HG03159 (cell line): ENCODE results near the gene EIF3K.
"Not testable (repeated sequence)": the region's sequence is repeated elsewhere in the genome, so short reads cannot be mapped to it uniquely, and the experiment has no call there.

Source experiments
- ATAC-seq: cut with Tn5 transposase; IDR thresholded peaks from one replicate; pipeline ENCODE4 v1.9.1; 2021; ENCODE audit warnings: mild to moderate bottlenecking, moderate library complexity; ENCODE audit not compliant: unreplicated experiment

Gene EIF3K

DNA sequence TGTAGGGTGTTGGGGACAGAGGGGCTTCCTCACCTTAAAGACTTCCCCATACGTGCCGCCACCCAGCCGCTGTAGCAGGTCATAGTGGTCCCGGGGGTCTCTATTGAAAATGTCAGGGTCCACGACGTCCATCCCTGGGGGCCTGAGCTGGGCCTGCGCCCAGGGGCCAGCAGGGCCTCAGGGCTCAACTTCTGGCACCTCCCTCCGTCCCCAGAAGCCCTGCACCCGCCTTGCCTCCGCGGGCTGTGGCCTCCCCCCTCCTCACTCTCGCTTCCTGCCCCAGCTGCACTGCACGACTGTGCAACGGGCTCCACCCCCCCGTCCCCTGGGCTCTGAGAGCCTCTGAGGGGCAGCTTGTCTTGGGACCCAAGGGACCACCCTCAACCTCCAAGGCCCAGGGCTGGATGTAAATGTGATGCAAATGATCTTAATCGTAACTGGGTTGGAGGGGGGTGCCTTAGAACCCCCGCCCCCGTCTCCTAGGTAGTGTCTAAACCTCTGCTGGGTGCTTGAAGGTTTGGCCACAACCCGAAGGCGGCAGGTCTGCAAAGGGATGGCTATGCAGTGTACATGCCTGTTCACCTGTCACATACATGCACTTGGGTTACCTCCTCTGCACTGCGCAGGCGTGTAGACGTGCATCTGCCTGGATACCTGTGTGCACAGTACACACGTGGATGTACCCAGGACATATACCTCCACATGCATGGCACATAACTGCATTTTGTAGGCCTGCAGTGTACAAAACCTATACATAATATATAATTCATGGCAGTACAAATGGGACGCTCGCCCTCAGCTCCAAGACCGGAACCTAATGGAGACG lies 1.0 kb upstream of the EIF3K start, which contains the start of gene MAP4K1:
MAP4K1 (minus strand) TSS at position 190 of the 826 bp plus-strand sequence; CDS start at position 132, 58 bp downstream.
- ATAC-seq, result peak; percentile 58

DNA sequence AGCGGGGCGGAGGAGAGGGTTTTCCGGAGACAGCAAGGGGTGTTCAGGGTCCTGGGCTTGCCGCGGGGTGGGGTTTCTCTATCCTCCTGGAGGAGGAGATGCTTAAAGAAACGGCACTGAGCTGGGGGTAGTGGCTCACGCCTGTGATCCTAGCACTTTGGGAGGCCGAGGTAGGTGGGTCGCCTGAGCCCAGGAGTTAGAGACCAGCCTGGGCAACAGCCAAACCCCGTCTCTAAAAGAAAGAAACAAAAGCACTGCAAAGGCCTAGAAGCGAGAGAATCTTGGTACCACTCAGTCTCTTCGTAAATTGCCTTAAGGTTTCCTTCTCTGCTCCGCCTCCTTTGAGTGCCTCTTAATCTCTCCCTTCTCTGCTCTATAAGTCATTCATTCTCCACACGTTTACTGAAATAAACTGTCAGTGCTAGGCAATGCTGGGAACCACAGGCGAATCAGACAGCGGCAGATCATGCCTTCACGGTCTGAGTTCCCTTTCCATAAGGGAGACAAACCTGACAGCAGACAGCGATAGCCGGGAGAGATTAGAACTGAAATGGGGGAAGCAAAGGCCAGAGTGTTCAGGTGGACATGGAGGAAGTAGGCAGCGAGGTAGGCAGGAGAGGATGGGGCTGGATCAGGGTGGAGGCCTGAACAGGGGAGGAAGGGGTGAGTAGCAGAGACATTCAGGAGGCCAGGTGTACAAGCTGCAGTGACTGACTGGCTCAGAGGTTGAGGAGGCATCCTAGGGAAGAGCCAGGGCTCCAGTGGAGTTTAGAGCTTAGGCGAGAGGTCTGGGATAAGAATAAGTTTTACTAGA lies 580 bp downstream of the EIF3K start:
- no peak for ATAC-seq

DNA sequence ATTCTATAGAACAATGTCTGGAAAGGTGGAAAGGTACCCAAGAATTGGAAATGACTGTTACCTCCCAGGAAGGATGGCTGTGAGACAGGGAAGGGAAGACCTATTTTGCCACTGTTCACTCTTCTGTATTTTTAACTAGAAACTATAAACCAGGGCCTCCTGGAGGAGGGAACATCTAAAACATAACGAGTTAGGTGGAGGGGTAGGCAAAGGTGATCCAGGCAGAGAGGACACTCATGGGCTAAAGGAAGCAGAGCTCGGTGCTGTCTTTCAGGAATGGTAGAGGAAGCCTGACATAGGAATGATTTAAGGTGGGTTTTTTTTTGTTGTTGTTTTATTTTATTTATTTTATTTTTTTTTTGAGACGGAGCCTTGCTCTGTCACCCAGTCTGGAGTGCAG lies 5.8 kb downstream of the EIF3K start:
- no peak for ATAC-seq

DNA sequence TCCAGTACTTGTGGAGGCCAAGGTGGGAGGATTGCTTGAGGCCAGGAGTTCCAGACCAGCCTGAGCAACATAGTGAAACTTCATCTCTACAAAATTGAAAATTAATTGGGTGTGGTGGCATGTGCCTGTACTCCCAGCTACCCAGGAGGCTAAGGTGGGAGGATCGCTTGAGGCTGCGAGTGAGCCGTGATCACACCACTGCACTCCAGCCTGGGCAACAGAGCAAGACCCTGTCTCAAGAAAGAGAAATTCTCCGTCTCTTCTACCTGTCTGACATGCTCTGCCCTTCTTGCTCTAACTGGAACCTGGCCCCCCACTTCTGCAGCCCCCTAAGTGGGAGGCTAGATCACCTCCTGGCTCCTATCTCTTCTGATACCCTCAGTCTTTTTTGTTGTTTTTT lies 7.4 kb downstream of the EIF3K start:
- no peak for ATAC-seq

DNA sequence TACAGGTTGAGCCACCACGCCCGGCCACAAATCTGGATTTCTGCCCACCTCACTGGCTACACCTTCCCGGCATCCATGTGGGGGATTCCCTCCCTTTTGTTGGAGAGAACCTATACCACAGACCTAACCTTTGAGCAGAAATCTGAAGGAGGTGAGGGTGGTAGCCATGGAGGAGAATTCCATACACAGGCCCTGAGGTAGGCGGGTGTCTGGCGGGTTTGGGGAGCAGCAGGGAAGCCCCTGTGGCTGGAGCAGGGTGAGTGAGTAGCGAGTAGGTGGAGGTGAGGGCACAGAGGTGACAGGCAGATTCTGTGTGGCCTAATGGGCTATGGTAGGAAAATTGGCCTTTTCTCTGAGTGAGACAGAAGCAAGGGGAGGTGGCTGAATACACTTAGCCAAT lies 10.6 kb downstream of the EIF3K start:
- ATAC-seq, result no peak

DNA sequence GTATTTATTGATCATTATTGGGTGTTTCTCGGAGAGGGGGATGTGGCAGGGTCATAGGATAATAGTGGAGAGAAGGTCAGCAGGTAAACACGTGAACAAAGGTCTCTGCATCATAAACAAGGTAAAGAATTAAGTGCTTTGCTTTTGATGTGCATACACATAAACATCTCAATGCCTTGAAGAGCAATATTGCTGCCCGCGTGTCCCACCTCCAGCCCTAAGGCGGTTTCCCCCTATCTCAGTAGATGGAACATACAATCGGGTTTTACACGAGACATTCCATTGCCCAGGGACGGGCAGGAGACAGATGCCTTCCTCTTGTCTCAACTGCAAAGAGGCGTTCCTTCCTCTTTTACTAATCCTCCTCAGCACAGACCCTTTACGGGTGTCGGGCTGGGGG lies 12.3 kb downstream of the EIF3K start:
- ATAC-seq, result not testable (repeated sequence)

DNA sequence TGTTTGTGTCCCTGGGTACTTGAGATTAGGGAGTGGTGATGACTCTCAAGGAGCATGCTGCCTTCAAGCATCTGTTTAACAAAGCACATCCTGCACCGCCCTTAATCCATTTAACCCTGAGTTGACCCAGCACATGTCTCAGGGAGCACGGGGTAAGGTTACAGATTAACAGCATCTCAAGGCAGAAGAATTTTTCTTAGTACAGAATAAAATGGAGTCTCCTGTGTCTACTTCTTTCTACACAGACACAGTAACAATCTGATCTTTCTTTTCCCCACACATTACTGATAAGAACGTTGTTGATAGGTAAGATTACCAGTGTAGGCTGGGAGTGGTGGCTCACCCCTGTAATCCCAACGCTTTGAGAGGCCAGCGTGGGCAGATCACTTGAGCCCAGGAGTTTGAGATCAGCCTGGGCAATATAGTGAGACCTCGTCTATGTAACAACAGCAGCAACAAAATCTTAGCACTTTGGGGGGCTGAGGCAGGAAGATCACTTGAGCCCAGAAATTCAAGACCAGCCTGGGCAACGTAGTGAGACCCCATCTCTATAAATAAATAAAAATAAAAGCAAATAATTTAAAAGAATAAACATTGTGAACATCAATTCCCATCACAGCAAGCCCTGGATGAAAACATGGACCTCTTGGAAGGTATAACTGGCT lies 13.0 kb downstream of the EIF3K start:
- not testable (repeated sequence) for ATAC-seq

DNA sequence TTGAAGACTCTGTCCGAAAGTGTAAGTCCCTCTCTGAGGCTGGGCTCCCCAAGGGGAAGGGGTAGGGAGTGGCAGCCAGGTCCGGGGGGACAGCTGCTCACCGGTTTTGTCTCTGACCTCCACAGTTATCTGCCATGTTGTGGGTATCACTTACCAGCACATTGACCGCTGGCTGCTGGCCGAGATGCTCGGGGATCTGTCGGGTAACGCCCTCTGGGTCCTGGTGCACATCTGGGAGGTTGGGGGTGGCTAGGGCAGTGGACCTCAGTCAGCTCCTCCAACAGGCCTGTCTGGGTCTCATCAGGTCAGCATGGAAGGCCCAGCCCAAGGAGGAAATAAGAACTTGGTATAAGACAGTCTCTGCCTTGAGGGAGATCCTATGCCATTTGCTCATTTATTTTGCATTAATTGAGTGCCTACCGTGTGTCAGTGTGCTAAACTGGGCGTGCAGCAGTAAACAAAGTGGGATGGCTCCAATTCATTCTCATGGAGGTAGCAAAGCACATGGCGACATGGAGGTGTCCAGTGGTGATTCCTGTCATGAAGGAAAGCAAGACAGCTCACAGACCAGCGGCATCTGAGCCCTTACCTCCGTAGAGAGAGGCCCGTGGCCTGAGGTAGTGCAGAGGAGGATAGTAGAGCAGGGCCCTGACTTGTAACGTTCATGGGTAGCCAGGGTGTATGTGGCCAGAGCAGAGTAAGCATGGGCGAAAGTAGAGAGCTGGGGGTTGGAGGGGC lies 13.7 kb downstream of the EIF3K start:
- ATAC-seq, result no peak

DNA sequence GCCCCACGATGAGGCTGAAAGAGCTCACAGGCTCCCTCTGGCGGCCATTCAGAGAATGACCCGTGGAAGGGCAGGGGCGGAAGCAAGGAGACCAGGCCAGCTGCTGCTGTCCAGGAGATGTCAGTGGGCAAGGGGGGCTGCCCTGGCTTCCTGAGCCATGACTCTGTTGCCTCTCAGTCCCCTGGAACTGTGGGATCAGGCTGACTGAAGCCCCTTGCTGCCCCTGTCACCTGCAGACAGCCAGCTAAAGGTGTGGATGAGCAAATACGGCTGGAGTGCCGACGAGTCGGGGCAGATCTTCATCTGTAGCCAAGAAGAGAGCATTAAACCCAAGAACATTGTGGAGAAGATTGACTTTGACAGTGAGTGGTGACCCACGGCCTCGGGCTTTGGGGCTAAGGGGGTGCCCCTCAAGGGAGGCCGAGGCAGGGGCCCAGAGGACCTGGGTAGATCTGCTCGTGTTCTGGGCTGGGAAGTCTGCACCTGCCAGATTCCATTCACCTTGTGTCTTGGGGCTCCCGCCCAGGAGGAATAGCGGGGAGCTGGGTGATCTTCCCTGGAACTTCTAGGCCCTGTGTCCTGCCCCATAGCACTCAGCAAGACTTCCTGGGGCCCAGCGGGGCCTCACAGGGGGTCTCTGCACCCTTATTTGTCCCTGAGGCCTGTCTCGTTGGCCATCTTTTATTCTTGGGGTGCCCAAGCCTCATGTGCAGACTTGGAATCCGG lies 15.9 kb downstream of the EIF3K start:
- ATAC-seq, result no peak

DNA sequence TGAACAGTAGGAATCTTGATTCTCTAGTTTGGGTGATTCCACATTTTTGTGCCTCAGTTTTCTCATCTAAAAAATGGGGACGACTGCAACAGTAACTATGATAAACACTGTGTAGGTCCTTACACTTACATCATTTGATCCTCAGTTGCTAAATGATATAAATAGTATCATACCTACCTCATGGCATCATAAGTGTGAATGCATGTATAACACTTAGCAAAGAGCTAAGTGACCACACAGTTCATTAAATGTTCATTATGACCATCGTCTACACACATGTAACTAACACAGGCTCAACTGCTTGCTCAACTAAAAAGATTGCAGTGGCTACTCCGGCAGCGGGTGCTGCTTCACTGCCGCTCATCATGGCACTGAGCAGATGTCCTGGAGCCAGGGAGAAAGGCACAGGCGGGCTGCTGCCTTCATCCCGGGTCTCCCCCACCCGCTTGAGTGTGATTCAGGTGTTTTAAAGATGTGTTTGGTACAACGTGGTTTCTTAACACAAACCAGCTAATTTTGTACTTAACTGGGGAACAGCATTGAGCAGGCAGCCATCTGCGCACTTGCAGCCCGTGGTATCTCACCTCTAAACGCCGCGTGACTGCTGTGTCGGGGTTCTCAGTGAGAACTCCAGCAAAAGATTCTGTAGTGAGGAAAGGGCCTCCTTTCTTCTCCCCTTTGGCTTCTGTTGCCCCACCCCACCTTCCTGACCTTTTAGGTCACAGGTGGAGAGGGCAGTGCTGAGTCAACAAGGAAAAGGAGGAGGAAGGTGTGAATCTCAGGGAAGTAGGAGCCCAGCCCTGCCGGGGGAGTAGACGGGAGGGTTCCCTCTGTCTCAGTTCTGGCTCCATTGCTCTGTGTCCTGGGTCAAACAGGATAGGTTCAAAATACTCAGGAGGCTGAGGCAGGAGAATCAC lies 16.8 kb downstream of the EIF3K start:
- no peak for ATAC-seq

DNA sequence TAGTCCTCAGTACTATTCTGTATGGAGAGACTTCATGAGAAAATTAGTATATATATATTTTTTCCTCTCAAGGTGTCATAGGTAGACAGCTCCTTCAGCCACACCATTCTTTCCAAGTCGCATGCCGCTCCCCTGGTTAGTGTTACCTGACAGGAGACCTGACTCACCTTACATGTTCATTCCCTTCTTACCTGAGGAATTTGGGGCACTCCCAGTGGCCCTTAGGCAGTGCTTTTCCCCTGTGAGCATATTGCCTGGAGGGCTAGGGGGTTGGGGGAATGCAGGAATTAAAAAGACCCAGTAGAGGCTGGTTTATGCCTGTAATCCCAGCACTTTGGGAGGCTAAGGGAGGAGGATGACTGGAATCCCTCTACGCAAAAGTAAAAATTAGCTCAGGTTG lies 19.5 kb downstream of the EIF3K start:
- ATAC-seq, result no peak

DNA sequence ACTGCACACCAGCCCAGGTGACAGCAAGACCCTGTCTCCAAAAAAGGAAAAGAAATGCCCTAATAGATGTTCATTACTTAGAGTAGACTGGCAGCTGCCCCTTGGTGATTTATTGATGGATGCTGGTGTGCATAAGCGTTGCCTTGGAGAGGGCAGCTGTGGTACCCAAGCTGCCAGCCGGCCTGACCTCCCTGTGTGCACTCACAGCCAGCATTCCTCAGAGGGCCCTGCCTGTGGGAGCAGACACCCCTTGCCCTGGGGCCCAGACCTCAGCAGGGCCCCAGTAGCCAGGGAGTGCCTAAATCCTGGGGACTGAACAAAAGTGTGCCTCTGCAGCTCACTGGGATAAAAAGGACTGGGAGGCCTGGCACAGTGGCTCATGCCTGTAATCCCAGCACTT lies 20.7 kb downstream of the EIF3K start:
- no peak for ATAC-seq

DNA sequence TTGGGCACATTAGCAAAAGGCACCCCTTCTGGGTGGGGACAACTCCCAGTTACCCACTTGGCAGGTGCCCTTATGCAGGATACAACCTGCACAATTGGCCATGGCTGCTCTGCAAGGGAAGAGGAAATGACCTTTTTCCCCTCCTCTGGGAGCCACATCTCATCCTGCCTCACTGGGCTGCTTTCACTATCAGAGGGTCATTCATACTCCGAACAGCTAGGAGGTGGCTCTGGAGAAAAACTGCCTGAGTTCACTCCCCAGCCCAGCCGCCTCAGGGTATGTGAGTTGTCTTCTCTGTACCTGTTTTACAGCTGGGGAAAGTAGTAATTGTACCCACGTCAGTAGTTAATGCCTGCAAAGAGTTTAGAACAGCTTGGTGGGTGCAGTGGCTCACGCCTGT lies 21.4 kb downstream of the EIF3K start:
- no peak for ATAC-seq

DNA sequence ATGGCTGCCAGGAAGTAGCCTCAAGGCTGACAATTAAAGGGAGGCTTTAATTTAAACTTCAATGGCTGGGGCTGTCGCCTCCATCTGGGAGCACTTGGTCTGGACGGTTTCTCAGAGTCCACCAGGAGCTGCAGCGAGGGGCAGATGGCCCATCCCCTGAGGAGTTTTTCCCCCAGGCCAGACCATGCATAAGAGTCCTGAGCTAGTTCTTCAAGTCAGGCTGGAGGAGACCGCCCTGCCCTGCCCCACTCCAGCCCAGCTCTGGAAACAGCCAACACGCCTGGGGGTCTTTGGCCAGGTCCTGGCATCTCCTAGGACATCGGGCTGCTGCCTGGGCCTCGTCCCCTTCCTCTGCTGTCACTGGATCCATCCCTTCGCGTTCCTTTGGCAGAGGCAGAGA lies 23.2 kb downstream of the EIF3K start:
- ATAC-seq, result no peak

DNA sequence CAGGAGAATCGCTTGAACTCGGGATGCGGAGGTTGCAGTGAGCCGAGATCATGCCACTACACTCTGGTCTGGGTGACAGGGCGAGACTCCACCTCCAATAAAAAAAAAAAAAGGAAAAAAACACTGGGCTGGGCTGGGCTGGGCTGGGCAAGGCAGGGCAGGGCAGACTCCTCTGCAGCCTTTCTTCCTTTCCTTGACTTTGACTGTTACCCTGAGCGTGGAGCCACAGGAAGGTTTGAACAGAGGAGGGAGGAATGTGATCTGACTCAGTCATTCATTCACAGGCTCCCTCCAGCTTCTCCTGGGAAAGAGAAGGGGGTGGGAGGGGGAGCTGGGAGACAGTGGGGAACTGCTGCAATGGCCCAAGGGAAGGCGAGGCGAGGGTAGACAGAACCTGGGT lies 25.7 kb downstream of the EIF3K start:
- no peak for ATAC-seq

DNA sequence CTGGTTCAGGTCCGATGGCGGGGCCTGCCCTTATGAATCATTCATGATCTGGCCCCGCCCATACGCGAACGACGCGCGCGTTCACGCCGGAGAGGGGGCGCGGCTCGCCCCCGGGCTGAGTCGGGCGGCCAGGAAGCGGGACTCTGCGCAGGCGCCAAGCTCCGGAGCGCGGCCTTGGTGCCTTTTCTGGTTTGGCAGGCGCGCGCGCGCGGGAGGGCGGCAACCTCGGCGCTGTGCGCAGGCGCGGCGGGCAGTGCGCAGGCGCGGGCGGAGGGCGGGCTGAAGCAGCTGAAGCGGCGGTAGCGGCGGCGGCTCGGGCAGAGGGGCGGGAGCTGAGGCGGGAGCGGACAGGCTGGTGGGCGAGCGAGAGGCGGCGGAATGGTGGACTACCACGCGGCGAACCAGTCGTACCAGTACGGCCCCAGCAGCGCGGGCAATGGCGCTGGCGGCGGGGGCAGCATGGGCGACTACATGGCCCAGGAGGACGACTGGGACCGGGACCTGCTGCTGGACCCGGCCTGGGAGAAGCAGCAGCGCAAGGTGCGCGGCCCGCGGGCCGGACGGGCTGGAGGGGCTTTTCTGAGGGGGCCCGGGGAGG lies 28.5 kb downstream of the EIF3K start, which contains the start of gene ACTN4:
ACTN4 (plus strand) TSS at position 282 of the 598 bp plus-strand sequence; CDS start at position 379, 97 bp downstream.
- peak; percentile 87 for ATAC-seq

DNA sequence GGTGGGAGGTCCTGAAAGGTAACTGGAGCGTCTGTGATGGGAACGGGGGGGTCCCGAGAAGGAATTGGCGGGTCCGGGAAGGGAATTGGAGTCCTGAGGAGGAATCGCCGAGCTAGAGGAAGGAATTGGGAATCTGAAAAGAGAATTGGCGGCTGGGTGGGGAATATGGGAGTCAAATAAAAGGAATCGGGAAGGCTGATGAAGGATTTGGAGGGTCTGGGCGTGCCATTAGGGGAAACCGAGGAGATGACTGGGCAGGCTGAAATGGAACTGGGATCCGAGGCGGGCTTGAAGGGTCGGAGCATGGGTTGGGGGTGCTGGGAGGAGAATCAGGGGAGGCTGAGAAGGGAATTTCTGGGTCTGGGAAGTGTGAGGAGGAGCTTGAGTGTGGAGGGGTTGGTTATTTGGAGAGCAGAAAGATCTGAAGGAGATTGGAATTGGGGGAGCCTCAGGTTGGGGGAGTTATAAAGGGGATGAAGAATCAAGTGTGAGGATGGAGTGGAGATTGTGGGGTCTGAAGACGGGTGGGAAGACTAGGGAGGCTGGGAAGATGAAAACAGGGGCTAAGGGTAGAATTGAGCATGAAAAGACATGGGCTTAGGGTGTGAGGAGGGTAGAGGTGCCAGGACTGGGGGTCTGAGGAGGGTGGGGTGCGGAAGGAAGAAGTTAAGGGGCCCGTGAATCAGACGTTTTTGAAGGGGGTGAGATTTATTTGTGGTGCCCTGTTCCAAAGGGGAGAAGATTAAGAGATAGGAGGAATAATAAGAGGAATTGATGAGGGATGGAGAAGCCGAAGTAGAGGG lies 29.2 kb downstream of the EIF3K start:
- no peak for ATAC-seq
